ENCODE data around the gene SLC25A14. TPM values are rescaled to one million over a fixed set of nuclear protein-coding genes. Genes with fewer than 3 reads are reported as not detected.

SLC25A14 gene
- total RNA-seq, 1 donor from 2014 or later = 17.4 TPM

DNA sequence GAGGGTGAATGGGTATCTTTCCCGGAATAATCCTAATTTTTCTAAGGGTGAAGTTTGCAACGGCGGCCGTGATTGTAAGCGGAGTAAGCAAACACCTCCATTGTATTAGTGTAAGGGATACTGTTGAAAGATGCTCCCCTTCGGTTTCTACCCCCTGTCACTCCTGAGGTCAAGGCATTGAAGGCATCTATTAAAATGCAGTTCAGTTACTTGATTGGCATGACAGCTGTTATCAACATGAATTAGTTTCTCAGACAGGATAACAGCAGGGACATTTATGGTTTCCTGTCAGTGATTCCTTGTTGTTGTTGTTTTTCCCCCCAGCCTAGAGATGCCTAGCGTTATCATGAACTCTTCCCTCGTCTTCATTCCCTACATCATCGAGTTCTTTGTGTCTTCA is 552 bp downstream of the SLC25A14 start:
- peak overlapping the region; percentile 91 for H3K27ac Mint-ChIP-seq (ENCODE audit: unreplicated experiment)

DNA sequence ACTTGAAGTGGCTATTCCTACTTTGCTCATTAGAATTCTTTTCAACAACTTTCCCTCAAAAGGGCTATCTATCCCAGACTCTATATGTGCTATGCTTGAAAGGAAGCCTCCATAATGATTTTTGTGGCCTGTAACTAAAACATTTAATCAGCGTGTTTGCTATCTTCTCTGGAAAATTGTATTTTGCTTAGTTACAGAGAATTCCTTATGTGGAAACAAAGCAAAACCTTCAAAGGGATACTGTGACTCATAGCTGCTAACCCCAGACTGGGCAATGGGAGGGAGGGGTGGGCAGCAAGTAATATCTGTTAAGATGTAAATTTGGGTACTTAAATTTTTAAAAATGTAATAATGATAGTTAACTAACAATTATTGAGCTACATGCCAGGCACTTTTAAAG is 3.7 kb downstream of the SLC25A14 start:
- no peaks in the 10 kb centered on the region for H3K36me3 ChIP-seq (ENCODE audit: insufficient read depth, low read length)
- H3K9me3 ChIP-seq (ENCODE audit: insufficient read depth, low read depth, low read length) = no peaks in the 10 kb centered on the region
- H3K4me1 ChIP-seq (ENCODE audit: insufficient read depth, low read length) = peaks cover 8% of the 10 kb centered on the region
- H3K27ac Mint-ChIP-seq (ENCODE audit: unreplicated experiment) = no peak overlapping the region
- H3K79me2 ChIP-seq (ENCODE audit: insufficient read depth, low read length) = peaks cover 6% of the 10 kb centered on the region
- H4K20me1 ChIP-seq (ENCODE audit: insufficient read depth, low read length) = no peaks in the 10 kb centered on the region
- H3K27ac ChIP-seq (ENCODE audit: low read depth, low read length) = peak overlapping the region; percentile 41
- H3K4me2 ChIP-seq (ENCODE audit: low read length) = peak overlapping the region; percentile 41
- H3K9ac ChIP-seq (ENCODE audit: low read length) = peak overlapping the region; percentile 15
- FAIRE-seq = peak; percentile 88
- H3K27me3 ChIP-seq (ENCODE audit: insufficient read depth, low read length) = no peaks in the 10 kb centered on the region
- no peaks in the 10 kb centered on the region for H3K9me3 Mint-ChIP-seq (ENCODE audit: unreplicated experiment)
- no peak for TF ChIP-seq EZH2 (IDR thresholded peaks at IDR 0.05; ENCODE audit: insufficient read depth, low read length)
- TF ChIP-seq, protein P1, sequence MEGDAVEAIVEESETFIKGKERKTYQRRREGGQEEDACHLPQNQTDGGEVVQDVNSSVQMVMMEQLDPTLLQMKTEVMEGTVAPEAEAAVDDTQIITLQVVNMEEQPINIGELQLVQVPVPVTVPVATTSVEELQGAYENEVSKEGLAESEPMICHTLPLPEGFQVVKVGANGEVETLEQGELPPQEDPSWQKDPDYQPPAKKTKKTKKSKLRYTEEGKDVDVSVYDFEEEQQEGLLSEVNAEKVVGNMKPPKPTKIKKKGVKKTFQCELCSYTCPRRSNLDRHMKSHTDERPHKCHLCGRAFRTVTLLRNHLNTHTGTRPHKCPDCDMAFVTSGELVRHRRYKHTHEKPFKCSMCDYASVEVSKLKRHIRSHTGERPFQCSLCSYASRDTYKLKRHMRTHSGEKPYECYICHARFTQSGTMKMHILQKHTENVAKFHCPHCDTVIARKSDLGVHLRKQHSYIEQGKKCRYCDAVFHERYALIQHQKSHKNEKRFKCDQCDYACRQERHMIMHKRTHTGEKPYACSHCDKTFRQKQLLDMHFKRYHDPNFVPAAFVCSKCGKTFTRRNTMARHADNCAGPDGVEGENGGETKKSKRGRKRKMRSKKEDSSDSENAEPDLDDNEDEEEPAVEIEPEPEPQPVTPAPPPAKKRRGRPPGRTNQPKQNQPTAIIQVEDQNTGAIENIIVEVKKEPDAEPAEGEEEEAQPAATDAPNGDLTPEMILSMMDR (IDR thresholded peaks at IDR 0.05; ENCODE audit: insufficient read depth, low read depth, low read length) = no peak
- H3K4me1 Mint-ChIP-seq (ENCODE audit: low read depth, unreplicated experiment) = peaks cover 16% of the 10 kb centered on the region
- no peak overlapping the region for H3K4me3 ChIP-seq (ENCODE audit: insufficient read depth, low read depth, low read length)
- H3K27me3 Mint-ChIP-seq (ENCODE audit: low read depth, unreplicated experiment) = no peaks in the 10 kb centered on the region
- H3K36me3 Mint-ChIP-seq (ENCODE audit: low read depth, unreplicated experiment) = no peaks in the 10 kb centered on the region
- no peak overlapping the region for H2AFZ ChIP-seq (ENCODE audit: low read depth, low read length)
- DNase-seq (ENCODE audit: low read depth) = peak; percentile 50
- peak overlapping the region; percentile 66 for H3K4me3 Mint-ChIP-seq (ENCODE audit: unreplicated experiment)

More for the DNA sequence above, 552 bp downstream of the SLC25A14 start:
- Histone ChIP-seq H3K27ac (ENCODE audit: low read depth, low read length) (peak overlapping the region; percentile 63), H2AFZ (ENCODE audit: low read depth, low read length) (peak overlapping the region; percentile 92), H3K79me2 (ENCODE audit: insufficient read depth, low read length) (peaks cover 6% of the 10 kb centered on the region), H3K9ac (ENCODE audit: low read length) (peak overlapping the region; percentile 87), H3K4me1 (ENCODE audit: insufficient read depth, low read length) (peaks cover 8% of the 10 kb centered on the region), H3K4me2 (ENCODE audit: low read length) (peak overlapping the region; percentile 89), H3K36me3 (ENCODE audit: insufficient read depth, low read length) (no peaks in the 10 kb centered on the region), H3K27me3 (ENCODE audit: insufficient read depth, low read length) (no peaks in the 10 kb centered on the region), H3K9me3 (ENCODE audit: insufficient read depth, low read depth, low read length) (no peaks in the 10 kb centered on the region), H4K20me1 (ENCODE audit: insufficient read depth, low read length) (no peaks in the 10 kb centered on the region), H3K4me3 (ENCODE audit: insufficient read depth, low read depth, low read length) (peak overlapping the region; percentile 74)
- DNase-seq (ENCODE audit: low read depth) = no peak
- Mint-ChIP-seq H3K36me3 (ENCODE audit: low read depth, unreplicated experiment) (no peaks in the 10 kb centered on the region), H3K9me3 (ENCODE audit: unreplicated experiment) (no peaks in the 10 kb centered on the region), H3K27me3 (ENCODE audit: low read depth, unreplicated experiment) (no peaks in the 10 kb centered on the region), H3K4me3 (ENCODE audit: unreplicated experiment) (peak overlapping the region; percentile 94), H3K4me1 (ENCODE audit: low read depth, unreplicated experiment) (peaks cover 16% of the 10 kb centered on the region)
- peak; percentile 92 for FAIRE-seq
- no peak for TF ChIP-seq EZH2 (IDR thresholded peaks at IDR 0.05; ENCODE audit: insufficient read depth, low read length)
- TF ChIP-seq, protein P1 (IDR thresholded peaks at IDR 0.05; ENCODE audit: insufficient read depth, low read depth, low read length) = no peak

DNA sequence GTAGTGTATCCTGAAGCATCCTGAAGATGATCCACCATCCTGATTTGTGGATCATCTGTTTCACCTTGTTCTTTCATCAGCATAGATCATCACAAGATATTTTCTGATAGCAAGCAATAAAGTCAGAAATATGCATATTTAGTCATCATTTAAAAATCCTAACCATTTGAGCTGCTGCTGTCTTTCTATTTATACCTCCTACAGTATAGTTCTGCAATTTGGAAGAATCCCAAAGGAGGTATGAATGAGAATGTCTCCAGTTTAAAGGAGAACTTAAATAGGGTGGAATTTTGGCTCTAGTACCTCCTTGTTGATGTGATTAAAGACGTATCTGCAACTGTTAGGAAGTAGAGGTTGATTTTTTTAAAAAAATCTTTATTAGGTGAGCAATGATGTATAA is 7.6 kb downstream of the SLC25A14 start:
- Mint-ChIP-seq H3K9me3 (ENCODE audit: unreplicated experiment) (no peaks in the 10 kb centered on the region), H3K36me3 (ENCODE audit: low read depth, unreplicated experiment) (no peaks in the 10 kb centered on the region), H3K4me1 (ENCODE audit: low read depth, unreplicated experiment) (peaks cover 10% of the 10 kb centered on the region), H3K27me3 (ENCODE audit: low read depth, unreplicated experiment) (no peaks in the 10 kb centered on the region), H3K27ac (ENCODE audit: unreplicated experiment) (no peak overlapping the region), H3K4me3 (ENCODE audit: unreplicated experiment) (no peak overlapping the region)
- H3K27me3 ChIP-seq (ENCODE audit: insufficient read depth, low read length) = no peaks in the 10 kb centered on the region
- H3K4me2 ChIP-seq (ENCODE audit: low read length) = peak overlapping the region; percentile 45
- no peak overlapping the region for H3K9ac ChIP-seq (ENCODE audit: low read length)
- TF ChIP-seq, protein P1 (IDR thresholded peaks at IDR 0.05; ENCODE audit: insufficient read depth, low read depth, low read length) = no peak
- no peak for TF ChIP-seq EZH2 (IDR thresholded peaks at IDR 0.05; ENCODE audit: insufficient read depth, low read length)
- FAIRE-seq (peak; percentile 99), DNase-seq (ENCODE audit: low read depth) (peak; percentile 47)
- peak overlapping the region; percentile 62 for H3K27ac ChIP-seq (ENCODE audit: low read depth, low read length)
- H3K4me3 ChIP-seq (ENCODE audit: insufficient read depth, low read depth, low read length) = no peak overlapping the region
- no peak overlapping the region for H2AFZ ChIP-seq (ENCODE audit: low read depth, low read length)
- H3K79me2 ChIP-seq (ENCODE audit: insufficient read depth, low read length) = no peaks in the 10 kb centered on the region
- H4K20me1 ChIP-seq (ENCODE audit: insufficient read depth, low read length) = no peaks in the 10 kb centered on the region
- H3K4me1 ChIP-seq (ENCODE audit: insufficient read depth, low read length) = peaks cover 8% of the 10 kb centered on the region
- H3K9me3 ChIP-seq (ENCODE audit: insufficient read depth, low read depth, low read length) = no peaks in the 10 kb centered on the region
- peaks cover 3% of the 10 kb centered on the region for H3K36me3 ChIP-seq (ENCODE audit: insufficient read depth, low read length)

All from astrocyte (in vitro differentiated cells and primary cell).